GM19351 (cell line): ENCODE measurements around the gene DLG1.
"Not testable (repeated sequence)": the region's sequence is repeated elsewhere in the genome, so short reads cannot be mapped to it uniquely, and the experiment has no call there.

Experiments
- ATAC-seq: cut with Tn5 transposase; IDR thresholded peaks from one replicate; pipeline ENCODE4 v1.9.1; 2021; ENCODE audit warnings: mild to moderate bottlenecking, moderate library complexity; ENCODE audit not compliant: unreplicated experiment

DLG1 gene

DNA sequence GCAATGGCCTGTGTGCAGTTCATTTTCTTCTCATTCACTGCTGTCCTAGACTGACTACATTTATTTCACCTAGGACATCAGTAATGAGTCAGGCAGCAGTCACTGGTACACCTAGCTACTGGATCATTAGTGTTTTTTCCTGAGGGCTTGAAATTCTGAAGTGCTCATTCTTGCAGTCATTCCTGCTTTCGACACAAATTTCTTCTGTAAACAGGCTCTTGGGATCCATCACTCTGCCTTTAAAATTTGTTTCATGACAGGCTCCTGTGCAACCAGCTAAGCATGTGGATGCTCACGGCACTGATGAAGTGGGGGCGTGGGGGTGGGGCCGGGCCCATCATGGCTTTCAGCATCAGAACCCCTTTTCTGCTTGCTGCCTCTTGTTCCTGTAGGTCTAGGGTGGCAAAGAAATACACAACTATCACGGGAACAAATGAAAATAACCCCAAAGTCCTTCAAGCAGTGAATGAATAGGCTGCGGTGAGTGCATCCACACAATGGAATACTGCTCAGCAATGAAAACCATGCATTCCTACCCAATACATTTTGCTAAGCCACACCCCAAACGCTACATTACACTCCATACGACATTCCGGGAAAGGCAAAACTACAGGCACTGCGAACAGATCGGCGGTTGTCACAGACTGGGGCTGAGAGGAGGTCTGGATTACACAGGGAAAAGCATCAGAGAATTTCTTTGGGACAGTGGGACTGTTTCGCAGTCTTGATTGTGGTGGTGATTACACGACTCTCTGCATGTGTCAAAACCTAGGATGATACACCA, 259.5 kb downstream of the DLG1 start:
- ATAC-seq: no peak

DNA sequence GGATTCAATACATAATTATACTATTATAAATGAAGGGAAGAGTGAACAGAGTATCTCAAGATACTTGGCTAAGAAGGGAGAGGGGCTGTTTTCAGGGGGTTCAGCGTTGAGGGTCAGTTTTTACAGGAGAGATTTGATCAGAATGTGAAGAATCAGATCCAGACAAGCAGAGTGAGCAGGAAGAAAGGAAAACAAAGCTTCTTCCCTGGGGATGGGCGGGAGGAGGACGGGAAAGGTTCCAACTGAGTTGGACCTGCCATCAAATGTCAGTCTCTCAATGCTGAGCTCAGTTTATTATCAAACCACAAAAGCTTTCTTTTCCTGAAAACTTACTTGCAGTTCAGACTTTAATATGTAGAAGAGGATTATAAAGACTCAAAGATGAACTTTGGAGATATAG, 262.8 kb downstream of the DLG1 start:
- no peak for ATAC-seq

GRCh38 chr3:197034778-197035177, 263.6 kb downstream of the DLG1 start:
- not testable (repeated sequence) for ATAC-seq

- not testable (repeated sequence) for ATAC-seq
Observed at GRCh38 chr3:197033764-197034163, 264.6 kb downstream of the DLG1 start.

GRCh38 chr3:197031315-197032285, 266.8 kb downstream of the DLG1 start:
- no peak for ATAC-seq

DNA sequence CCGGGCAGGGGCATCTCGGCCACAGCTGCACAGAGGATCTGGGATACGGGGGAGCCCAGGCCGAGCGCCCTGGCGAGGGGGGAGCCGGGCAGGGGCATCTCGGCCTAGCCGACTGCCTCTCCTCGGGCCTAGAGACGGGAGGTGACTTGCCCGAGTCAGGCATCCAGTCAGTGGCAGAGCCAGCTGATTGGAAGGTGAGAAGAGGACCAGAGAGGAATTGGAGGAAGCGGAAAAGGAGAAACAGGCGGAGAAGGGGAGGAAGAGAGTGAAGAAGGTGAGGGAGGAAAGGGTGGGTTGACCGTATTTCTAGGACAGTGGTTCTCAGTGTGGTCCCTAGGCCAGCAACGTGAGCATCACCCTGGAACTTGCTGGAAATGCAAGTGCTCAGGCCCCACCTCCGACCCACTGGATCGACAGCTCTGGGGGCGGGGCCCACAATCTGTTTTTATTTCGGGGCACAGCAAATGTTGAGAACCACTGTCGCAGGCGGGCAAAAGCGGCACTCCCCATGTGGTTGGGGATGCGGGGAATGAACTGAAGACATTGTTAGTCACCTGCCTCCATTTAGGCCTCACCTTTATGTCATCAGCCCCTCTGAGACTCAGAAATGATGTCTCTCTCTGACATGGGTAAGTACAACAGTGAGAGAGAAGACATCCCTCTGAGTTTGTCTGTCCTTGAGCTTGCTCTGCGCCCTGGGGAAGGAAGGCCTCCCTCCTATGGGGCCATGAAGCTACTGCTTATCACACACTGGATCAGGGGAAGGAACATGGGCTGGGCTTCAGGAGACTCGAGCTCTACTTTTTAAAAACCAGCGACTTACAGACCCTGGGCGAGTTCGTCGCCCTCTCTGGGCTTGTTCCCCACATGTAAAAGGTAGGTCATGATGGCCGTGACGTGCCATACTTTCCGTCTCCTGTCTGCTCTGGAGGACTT, 267.8 kb downstream of the DLG1 start:
- no peak for ATAC-seq

DNA sequence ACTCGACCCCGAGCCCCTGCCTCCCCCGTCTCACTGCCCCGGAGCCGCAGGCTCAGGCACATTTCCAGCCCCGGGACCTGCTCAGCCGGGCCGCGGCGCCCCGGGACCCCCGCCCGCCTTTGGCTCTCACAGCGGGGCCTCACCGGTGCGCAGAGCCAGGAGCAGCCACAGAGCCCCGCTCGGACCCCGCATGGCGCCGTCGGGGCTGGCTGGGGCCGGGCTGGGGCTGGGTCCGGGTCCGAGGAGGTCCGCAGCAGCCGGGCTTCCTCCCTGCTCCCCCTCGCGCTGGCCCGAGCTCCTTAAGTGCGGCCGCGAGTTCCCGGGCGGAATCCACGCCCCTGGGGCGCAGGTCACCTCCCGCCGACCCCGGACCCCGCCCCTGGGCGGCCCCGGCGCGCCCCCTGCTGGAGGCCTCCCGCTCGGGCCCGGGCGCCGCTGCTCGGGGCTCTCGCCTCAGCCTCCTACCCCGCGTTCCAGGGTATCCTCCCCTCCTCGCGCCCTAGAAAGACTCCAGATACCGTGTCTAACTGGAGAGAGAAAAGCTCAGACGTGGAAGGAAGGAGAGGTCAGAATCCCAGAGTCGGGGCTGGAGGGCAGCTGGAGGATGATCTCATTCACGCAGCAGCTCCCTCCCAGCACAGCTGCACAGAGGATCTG, 268.8 kb downstream of the DLG1 start, which contains the start of gene MELTF:
TSS of gene MELTF (minus strand) at position 307 of the 657 bp plus-strand sequence. CDS start at position 192, 115 bp downstream.
- ATAC-seq: peak; percentile 82

DNA sequence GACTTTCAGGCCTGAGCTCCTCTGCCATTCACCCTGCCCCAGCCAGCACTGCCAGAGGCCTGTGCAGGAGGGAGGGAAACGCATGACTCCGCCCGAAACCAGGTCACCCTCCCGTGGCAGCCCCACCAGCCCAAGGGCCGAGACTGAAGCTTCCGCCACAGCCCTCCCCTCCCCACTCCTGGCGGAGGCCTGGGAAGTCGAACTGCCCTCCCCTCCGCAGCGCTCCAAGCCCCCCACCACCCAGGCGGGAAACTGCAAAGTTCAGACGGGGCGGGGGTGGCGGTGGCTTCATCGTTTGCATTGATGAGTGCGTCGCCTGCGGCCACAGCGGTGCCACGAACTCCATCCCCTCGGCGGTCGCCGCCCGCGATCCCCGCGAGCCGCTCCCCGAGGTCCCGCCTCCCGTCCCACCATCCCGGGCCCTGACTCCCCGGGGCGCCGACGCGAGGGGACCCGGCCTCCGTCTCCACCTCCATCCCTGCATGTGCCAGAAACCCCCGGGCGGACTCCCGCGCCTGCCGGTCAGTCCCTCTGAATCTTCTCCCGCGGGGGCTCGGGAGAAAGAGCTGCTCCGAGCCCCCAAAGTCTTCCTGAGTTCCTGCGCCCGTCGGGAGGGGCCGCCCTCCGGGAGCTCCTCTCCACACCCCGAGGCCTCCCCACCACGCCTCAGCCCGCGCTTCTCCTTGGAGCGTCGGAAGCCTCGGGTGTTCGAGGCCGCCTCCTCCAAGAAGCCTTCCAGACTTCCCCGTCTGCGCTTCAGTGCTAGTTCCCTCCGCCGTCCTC, 269.5 kb downstream of the DLG1 start:
- peak; percentile 15 for ATAC-seq

DNA sequence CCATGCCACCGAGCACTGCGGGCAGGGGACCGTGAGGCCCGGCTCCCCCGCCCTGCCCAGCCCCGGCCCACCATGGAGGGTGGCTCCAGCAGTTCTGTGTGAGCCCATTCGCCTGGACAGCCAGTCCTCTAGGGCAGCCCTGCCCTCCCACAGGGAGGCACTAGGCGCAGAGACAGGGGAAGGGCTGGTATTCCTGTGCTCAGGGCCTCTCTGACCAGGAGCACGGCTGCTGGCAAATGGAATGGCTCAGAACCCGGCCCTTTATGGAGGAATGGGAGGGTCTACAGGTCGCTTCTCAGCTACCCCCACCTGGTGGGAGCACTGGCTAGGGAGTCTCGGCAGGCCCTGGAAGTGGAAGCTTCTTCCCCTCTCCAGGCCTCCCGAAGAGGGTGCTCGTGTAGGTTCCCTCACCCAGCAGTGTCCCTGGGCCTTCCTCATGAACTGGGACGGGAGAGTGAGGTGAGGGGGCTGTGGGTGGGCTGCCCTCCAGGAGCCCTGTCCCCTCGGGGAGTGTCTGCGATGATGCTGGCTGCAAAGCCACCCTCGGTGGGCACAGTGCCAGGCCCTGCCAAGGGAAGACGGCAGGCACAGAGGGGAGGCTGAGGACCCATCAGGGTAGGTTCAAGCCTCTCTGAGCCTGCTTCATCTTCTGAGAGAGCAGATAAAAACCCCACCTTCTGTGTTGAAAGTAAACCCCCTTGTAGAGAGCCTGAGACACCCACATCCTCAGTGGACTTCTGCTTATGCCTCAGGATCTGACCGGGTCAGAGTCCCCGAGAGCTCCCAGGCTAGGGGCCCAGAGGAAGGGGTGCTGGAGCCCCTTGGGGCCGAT, 270.3 kb downstream of the DLG1 start:
- no peak for ATAC-seq

DNA sequence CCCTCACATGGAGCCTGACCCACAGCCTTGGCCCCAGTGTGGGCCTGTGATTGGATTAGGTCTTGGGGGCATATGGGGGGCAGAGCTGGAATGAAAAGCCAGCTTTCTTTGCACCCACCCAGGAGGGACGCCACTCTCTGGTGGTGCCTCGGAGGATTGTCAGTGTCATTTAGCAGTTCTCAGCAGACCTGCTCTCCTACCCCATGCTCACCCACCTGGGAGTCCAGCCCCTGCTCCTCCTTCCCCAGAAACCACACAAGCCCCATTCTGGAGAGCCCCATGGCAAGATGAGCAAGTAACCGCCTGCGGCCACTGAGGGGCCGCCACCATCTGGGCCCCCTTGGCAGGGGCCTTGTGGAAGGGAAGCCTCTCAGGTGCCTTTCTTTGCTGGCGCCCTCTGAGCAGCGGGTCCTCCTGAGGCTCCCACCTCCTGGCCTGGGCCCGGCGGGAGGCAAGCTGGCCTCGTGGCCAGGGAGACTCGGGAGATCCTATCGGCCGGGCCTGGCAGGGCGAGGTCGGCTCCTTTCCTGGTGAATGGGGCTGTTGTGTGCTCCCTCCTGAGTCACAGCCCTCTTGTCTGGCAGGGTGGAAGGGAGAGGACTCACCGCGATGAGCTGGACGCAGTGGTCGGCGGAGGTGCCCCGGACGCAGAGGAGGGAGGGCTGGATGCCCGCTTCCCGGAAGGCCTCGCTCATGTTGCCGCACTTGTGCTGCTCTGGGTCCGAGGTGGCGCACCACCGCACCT, 271.1 kb downstream of the DLG1 start:
- ATAC-seq: no peak

DNA sequence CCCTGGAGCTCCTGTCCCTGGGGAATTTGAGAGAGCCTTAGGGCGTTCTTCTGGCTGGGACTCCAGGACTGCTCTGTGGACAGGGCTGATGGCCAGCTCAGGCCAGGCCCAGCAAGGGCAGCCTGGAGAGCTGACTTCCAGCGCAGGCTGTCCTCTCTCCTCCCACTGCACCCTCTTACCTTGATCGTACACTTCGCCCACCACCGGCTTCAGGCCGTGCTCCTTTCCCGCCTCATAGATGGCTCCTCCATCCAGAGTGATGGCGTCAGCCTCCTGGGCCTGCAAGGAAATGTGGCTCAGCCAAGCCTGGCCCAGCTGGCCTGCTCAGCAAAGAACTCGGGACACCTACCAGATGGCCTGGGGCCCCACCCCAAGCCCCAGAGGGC, 271.9 kb downstream of the DLG1 start:
- no peak for ATAC-seq

- no peak for ATAC-seq
Observed at GRCh38 chr3:197025736-197026480, 272.5 kb downstream of the DLG1 start.

DNA sequence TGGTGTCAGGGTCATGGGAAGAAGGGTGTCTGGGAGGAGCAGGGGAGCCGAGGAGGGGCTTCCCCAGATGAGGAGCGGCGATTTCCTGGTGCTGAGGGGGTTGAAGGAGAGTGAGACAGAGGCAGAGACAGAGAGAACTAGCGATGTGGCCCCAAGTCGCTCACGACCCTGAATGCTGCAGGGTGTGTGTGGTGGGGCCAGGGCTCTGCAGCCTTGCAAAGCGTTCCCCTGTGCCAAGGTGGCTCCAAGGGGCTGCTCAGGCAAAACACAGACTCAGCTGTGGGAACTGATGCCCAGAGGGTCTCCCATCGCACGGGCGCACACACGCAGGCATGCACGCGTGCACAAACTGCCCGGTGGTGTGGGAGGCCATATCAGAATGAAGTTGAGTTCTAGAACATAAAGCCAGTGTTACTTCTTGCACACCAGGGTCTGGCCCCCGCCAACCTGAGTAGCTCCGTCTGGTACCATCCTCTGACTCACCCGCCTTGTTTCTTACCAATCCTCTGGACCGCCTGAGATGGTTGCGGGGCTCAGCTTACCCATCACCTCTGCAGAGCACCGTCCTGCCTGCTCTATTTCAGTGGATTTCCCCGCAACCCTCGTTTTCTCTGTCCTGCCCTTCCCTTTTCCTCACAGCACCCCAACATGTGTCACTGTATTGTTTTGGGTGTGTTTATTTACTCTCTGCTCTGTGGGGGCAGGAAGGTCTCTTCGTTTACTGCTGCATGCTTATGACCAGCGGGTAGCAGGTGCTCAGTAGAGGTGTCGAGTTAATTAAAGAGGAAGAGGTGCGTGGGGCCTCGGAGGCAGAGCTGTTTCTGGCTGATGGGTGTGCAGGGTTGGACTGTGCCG, 273.3 kb downstream of the DLG1 start:
- ATAC-seq: no peak

DNA sequence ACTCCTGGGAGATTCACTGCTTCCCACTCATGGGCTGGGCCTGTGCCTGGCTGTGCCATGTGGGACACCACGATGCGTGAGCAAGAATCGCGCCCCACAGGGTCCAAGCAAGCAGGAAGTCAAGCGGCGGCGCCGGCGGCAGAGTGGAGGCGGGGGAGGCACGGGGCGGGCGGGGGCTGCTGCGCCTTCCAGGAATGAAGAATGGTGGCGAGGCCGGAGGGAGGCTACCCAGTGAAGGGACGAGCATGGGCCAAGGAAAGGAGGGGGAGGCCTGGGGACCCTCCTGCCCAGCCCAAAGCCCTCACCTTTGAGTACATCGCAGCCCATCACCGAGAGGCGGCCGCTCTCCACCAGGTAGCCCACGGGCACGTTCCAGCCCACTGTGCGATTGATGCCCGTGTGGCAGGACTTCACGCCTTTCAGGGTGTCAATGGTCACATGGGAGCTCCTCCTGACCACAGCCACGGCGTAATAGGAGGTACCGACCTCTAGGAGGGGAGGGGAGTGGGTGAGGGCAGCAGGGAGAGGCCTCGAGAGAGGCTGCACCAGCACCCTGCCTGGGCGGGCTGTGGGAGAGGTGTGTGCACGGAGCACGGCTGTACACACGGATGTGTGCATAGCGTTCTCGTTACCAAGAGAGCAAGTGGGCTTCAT, 274.3 kb downstream of the DLG1 start:
- ATAC-seq: peak; percentile 8

GRCh38 chr3:197023241-197023997, 275.0 kb downstream of the DLG1 start:
- ATAC-seq: peak; percentile 55
